ENCODE results near the gene BEND7. TPM values are rescaled to one million over a fixed set of nuclear protein-coding genes. Genes with fewer than 3 reads are reported as not detected.

The BEND7 gene
- total and polyA plus RNA-seq, 2 donors (not counting 3 experiments of a cell fraction or from before 2014, with no cell fraction given) = 7.3 to 31.7 TPM

DNA sequence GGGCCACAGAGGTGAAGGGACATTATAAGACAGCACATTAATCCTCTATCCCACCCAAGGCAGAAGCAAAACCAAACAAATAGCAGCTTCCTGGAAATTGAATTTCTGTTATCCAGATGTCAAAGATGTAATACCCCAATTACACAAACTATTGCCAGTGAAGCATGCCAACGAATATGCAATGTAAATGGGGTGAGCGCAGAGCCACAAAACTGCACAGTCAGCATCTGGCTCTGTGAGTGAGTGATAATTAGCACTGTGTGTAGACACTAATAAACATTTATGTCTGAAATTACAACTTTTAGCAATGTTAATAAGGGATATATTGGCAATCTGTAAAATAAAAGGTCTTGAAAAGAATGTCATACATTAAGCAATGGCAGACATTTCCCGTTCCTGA is 3.2 kb downstream of the BEND7 start:
- H2AFZ ChIP-seq (ENCODE audit: low read depth, low read length) = no peak overlapping the region
- DNase-seq (ENCODE audit: low read depth, low spot score) (no peak), FAIRE-seq (no peak)
- no peak overlapping the region for H3K27ac ChIP-seq (ENCODE audit: insufficient read depth, low read depth, low read length)
- H3K36me3 ChIP-seq (ENCODE audit: control insufficient read depth in 2 of 2, extremely low read depth in 1 of 2, insufficient read depth in 2 of 2, low read length in 2 of 2) = peaks cover 3 to 8% of the 10 kb centered on the region in 2 experiments
- no TSS peak for BruUV-seq (replicated peaks)
- peaks cover 13% of the 10 kb centered on the region for H3K79me2 ChIP-seq (ENCODE audit: control insufficient read depth, insufficient read depth, low read length)
- no peaks in the 10 kb centered on the region for H4K20me1 ChIP-seq (replicated peaks; ENCODE audit: control insufficient read depth, extremely low read depth, insufficient read depth, low read length)
- H3K4me2 ChIP-seq (ENCODE audit: insufficient read depth, low read length) = no peak overlapping the region
- no peak overlapping the region for H3K9ac ChIP-seq (replicated peaks; ENCODE audit: extremely low read depth, insufficient read depth, low read length)
- H3K9me1 ChIP-seq (replicated peaks; ENCODE audit: control insufficient read depth, extremely low read depth, insufficient read depth, low read length) = no peaks in the 10 kb centered on the region
- POLR2A ChIA-PET = no interaction called here
- no peaks in the 10 kb centered on the region for H3K9me3 ChIP-seq (replicated peaks; ENCODE audit: control insufficient read depth, insufficient read depth, low read length)
- intact Hi-C loops (cut with micrococcal nuclease) = loop anchor here (5.0 kb wide), 2 partner anchors 38 to 178 kb away; partner anchors contain the start of gene SEPHS1
- dilution Hi-C loops (cut with MboI; ENCODE audit: extremely low pct_ligation_motif_present, low sequenced_read_pairs) = no loop called here
- H3K4me1 ChIP-seq (ENCODE audit: control insufficient read depth, extremely low read depth, insufficient read depth, low read length) = peaks cover 26% of the 10 kb centered on the region
- H3K4me3 ChIP-seq (replicated peaks in 1 of 3; ENCODE audit: insufficient read depth in 1 of 3, low read depth in 1 of 3, low read length in 3 of 3) = no peak overlapping the region
- no peak for TF ChIP-seq GATA2 (IDR thresholded peaks at IDR 0.05; ENCODE audit: insufficient read depth, insufficient read length, low read depth, low read length)
- no peak for TF ChIP-seq MYC (IDR thresholded peaks at IDR 0.05; ENCODE audit: low read depth, low read length)
- no peak for TF ChIP-seq POLR2A (IDR thresholded peaks at IDR 0.05; ENCODE audit: low read depth, low read length)
- no peak for TF ChIP-seq POLR2AphosphoS5 (IDR thresholded peaks at IDR 0.05; ENCODE audit: insufficient read depth, low read depth, low read length)
- TF ChIP-seq, protein P1, sequence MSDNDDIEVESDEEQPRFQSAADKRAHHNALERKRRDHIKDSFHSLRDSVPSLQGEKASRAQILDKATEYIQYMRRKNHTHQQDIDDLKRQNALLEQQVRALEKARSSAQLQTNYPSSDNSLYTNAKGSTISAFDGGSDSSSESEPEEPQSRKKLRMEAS (IDR thresholded peaks at IDR 0.05; ENCODE audit: insufficient read depth, insufficient read length) = no peak
- TF ChIP-seq FOS (IDR thresholded peaks at IDR 0.05; ENCODE audit: borderline replicate concordance, insufficient read depth, low read length) = no peak
- no peak for TF ChIP-seq JUN (IDR thresholded peaks at IDR 0.05; ENCODE audit: borderline replicate concordance, insufficient read depth, insufficient read length, low read depth)
- TF ChIP-seq EZH2 (IDR thresholded peaks at IDR 0.05; ENCODE audit: borderline replicate concordance, low read depth, low read length, severe bottlenecking) = no peak
- TF ChIP-seq, protein P2, sequence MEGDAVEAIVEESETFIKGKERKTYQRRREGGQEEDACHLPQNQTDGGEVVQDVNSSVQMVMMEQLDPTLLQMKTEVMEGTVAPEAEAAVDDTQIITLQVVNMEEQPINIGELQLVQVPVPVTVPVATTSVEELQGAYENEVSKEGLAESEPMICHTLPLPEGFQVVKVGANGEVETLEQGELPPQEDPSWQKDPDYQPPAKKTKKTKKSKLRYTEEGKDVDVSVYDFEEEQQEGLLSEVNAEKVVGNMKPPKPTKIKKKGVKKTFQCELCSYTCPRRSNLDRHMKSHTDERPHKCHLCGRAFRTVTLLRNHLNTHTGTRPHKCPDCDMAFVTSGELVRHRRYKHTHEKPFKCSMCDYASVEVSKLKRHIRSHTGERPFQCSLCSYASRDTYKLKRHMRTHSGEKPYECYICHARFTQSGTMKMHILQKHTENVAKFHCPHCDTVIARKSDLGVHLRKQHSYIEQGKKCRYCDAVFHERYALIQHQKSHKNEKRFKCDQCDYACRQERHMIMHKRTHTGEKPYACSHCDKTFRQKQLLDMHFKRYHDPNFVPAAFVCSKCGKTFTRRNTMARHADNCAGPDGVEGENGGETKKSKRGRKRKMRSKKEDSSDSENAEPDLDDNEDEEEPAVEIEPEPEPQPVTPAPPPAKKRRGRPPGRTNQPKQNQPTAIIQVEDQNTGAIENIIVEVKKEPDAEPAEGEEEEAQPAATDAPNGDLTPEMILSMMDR (IDR thresholded peaks at IDR 0.05; ENCODE audit: extremely low read depth in 1 of 2, insufficient read depth in 1 of 2, low read depth in 1 of 2, low read length in 2 of 2) = no peak
- no peaks in the 10 kb centered on the region for H3K27me3 ChIP-seq (ENCODE audit: control insufficient read depth in 2 of 2, insufficient read depth in 2 of 2, low read length in 2 of 2)
- CTCF ChIA-PET = interaction anchor here (0.8 kb wide), 1 partner anchor 11 kb away, joined by 3 read pairs; no protein-coding TSS in a partner anchor
